BE2C (cell line): ENCODE results near the gene UNC13C.

Source experiments
- DNase-seq: peaks from one replicate; pipeline ENCODE4 v3.0.0-alpha.2; 2020
- H3K27me3 ChIP-seq: fragments of 250-450 bp; sonication (Bioruptor Pico); 2 replicates; pipeline ENCODE4 v1.5.1; 2020; ENCODE audit warnings: mild to moderate bottlenecking
- H3K36me3 ChIP-seq: fragments of 250-450 bp; sonication (Bioruptor Pico); 2 replicates; pipeline ENCODE4 v1.5.1; 2020; ENCODE audit warnings: mild to moderate bottlenecking
- H3K4me1 ChIP-seq: fragments of 250-450 bp; sonication (Bioruptor Pico); 2 replicates; pipeline ENCODE4 v1.5.1; 2020
- H3K4me3 ChIP-seq: 2 replicates; pipeline ENCODE4 v1.5.1; 2011; ENCODE audit warnings: low read depth, low read length
- H3K9me3 ChIP-seq: fragments of 250-450 bp; sonication (Bioruptor Pico); 2 replicates; pipeline ENCODE4 v1.5.1; 2020
- TF ChIP-seq, protein P1 (sequence below): IDR thresholded peaks from 2 replicates; pipeline ENCODE4 v1.5.1; 2012; ENCODE audit warnings: mild to moderate bottlenecking, low read depth, low read length

Gene UNC13C

DNA sequence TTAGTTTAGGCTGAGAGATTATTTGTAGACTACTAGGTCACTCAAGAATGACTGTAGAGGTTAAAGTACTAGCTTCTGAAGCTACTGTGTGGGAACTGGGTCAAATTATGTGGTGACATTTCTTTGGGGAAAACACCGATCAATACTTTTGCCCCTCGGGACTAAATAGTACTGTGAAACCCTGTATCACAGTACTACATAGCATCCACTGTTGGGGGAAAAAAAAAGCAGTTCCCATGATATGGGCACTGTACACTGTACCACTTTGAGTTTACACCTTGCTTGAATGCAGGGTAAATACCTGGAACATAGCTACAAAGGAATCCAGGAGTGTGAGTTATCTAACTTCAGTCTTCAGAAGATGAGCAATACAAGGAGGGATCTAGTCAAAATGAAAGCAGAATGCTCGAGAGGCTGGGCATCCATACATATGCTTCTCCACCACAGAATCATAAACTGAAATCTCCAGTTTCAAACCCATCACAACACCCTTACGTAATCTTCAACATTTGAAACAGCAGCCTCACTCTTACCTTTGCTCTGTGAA lies 311.4 kb downstream of the UNC13C start:
- no peaks in the 10 kb centered on the region for H3K36me3 ChIP-seq
- H3K4me1 ChIP-seq, result no peaks in the 10 kb centered on the region
- H3K9me3 ChIP-seq, result no peaks in the 10 kb centered on the region
- DNase-seq, result no peak
- no peaks in the 10 kb centered on the region for H3K27me3 ChIP-seq
- TF ChIP-seq, protein P1, sequence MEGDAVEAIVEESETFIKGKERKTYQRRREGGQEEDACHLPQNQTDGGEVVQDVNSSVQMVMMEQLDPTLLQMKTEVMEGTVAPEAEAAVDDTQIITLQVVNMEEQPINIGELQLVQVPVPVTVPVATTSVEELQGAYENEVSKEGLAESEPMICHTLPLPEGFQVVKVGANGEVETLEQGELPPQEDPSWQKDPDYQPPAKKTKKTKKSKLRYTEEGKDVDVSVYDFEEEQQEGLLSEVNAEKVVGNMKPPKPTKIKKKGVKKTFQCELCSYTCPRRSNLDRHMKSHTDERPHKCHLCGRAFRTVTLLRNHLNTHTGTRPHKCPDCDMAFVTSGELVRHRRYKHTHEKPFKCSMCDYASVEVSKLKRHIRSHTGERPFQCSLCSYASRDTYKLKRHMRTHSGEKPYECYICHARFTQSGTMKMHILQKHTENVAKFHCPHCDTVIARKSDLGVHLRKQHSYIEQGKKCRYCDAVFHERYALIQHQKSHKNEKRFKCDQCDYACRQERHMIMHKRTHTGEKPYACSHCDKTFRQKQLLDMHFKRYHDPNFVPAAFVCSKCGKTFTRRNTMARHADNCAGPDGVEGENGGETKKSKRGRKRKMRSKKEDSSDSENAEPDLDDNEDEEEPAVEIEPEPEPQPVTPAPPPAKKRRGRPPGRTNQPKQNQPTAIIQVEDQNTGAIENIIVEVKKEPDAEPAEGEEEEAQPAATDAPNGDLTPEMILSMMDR, result no peak
- H3K4me3 ChIP-seq, result no peak overlapping the region

DNA sequence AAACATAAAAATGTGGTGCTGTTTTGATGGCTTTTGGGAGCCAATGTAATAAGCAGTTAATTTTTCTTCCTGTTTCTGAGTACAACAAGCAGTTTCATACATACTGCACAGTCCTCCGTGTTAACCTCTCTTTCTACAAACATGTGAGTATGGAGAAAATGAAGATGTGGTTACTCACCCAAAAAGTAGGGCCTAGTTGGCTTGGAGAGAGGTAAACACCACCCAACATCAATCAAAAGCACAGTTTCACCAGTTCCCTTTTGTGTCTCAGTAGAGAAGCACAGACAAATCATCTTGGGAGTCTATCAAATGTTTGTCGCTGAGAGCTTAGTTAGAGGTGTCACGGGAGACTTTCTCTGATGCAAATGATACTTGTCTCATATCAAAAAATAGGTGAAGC lies 320.2 kb downstream of the UNC13C start:
- H3K27me3 ChIP-seq, result no peaks in the 10 kb centered on the region

DNA sequence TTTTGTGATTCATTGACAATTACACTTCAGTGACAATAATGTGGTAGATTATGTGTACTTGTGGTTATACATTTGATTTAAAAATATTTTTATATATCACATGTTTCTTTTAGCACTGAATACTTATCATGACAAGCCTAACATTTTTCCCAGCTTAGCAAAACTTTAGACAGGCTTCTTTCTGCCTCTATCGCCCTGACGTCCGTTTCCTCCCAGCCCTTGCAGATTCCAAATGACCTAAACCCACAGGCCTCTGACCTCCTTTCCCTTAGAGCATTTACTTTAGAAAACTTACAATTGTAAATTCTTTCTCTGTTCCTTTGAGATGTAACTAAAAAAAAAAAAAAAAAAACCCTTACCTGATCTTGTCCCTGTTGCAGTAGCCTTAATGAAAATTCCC lies 326.1 kb downstream of the UNC13C start:
- TF ChIP-seq, protein P1, result no peak
- H3K36me3 ChIP-seq, result no peaks in the 10 kb centered on the region
- H3K9me3 ChIP-seq, result no peaks in the 10 kb centered on the region
- no peak overlapping the region for H3K4me3 ChIP-seq
- DNase-seq, result no peak
- H3K27me3 ChIP-seq, result no peaks in the 10 kb centered on the region
- H3K4me1 ChIP-seq, result no peaks in the 10 kb centered on the region

More for the DNA sequence above, 320.2 kb downstream of the UNC13C start:
- Histone ChIP-seq H3K4me3 (no peak overlapping the region), H3K9me3 (no peaks in the 10 kb centered on the region), H3K36me3 (no peaks in the 10 kb centered on the region), H3K4me1 (no peaks in the 10 kb centered on the region)
- DNase-seq, result no peak
- TF ChIP-seq, protein P1, result no peak

- no peaks in the 10 kb centered on the region for H3K27me3 ChIP-seq
- no peak for DNase-seq
- no peaks in the 10 kb centered on the region for H3K4me1 ChIP-seq
- H3K36me3 ChIP-seq, result no peaks in the 10 kb centered on the region
- TF ChIP-seq, protein P1, result no peak
- H3K9me3 ChIP-seq, result no peaks in the 10 kb centered on the region
- no peak overlapping the region for H3K4me3 ChIP-seq
These were observed 326.9 kb downstream of the UNC13C start for GRCh38 chr15:54305138-54305537.

- TF ChIP-seq, protein P1, result no peak
- H3K4me1 ChIP-seq, result no peaks in the 10 kb centered on the region
- H3K4me3 ChIP-seq, result no peak overlapping the region
- H3K27me3 ChIP-seq, result no peaks in the 10 kb centered on the region
- no peaks in the 10 kb centered on the region for H3K9me3 ChIP-seq
- H3K36me3 ChIP-seq, result no peaks in the 10 kb centered on the region
- DNase-seq, result no peak
These were observed 329.1 kb downstream of the UNC13C start for GRCh38 chr15:54307252-54307902.

- Histone ChIP-seq H3K4me3 (no peak overlapping the region), H3K36me3 (no peaks in the 10 kb centered on the region), H3K4me1 (no peaks in the 10 kb centered on the region), H3K27me3 (no peaks in the 10 kb centered on the region), H3K9me3 (no peaks in the 10 kb centered on the region)
- no peak for DNase-seq
- TF ChIP-seq, protein P1, result no peak
These were observed 329.7 kb downstream of the UNC13C start for GRCh38 chr15:54307926-54308325.
